GM12873 (cell line): ENCODE data around the gene TBXT.

ENCODE experiments used
- CTCF ChIP-seq: IDR thresholded peaks from 2 replicates; pipeline ENCODE4 v1.5.1; 2012; ENCODE audit warnings: low read depth, mild to moderate bottlenecking, moderate library complexity, low read length, control low read depth; ENCODE audit not compliant: insufficient read depth; ENCODE audit errors: missing control alignments

The TBXT gene

GRCh38 chr6:166156942-166157341 is 10.7 kb downstream of the TBXT start:
- TF ChIP-seq CTCF, result peak; percentile 13

- TF ChIP-seq CTCF, result no peak
These were observed 13.7 kb downstream of the TBXT start for GRCh38 chr6:166153966-166154365.

- no peak for TF ChIP-seq CTCF
These were observed 15.0 kb downstream of the TBXT start for GRCh38 chr6:166152660-166153059.

- TF ChIP-seq CTCF, result no peak
These were observed 15.9 kb downstream of the TBXT start for GRCh38 chr6:166151798-166152197.

GRCh38 chr6:166145751-166146150 is 21.9 kb downstream of the TBXT start:
- TF ChIP-seq CTCF, result no peak

- no peak for TF ChIP-seq CTCF
These were observed 24.6 kb downstream of the TBXT start for GRCh38 chr6:166143011-166143410.

- no peak for TF ChIP-seq CTCF
These were observed 39.8 kb downstream of the TBXT start for GRCh38 chr6:166127624-166128472.
